Measurements from ENCODE around the gene SGTB.
A peak's percentile ranks its signal among the peaks of the same experiment; 100 is the strongest.
"Not testable (repeated sequence)": the region's sequence is repeated elsewhere in the genome, so short reads cannot be mapped to it uniquely, and the experiment has no call there.

Gene SGTB

DNA sequence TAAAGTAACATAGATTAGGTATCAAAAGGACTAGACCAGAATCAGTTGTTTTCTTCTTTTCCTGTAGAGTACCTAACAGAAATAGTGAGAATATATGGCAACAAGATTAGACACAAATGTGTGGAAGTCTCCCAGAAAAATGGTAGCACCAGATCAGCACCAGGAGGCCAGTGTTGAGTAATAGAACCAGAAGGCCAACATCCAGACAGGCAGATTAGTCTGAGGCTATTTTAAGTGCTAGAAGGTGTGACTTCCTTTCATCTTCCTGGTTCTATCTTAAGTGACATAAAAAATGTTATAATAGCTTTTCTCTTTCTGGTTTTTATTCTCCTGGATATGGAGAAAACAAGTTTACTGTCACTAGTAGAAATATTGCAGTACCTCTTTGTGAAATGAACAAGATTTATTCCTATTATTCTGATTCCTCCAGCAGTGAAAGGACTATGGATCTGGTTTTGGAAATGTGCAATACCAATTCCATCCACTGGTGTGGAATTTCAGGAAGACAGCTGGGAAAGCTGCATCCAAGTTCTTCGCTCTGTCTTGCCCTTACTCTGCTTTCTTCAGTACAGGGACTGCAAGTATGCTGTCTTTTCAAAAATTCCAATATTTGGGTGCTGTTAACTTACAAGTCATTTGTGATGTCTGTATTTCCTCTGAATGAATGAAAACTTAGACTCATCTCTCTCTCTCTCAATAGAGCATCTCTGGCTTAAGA is 57.9 kb downstream of the SGTB start:
- no peak for DNase-seq

DNA sequence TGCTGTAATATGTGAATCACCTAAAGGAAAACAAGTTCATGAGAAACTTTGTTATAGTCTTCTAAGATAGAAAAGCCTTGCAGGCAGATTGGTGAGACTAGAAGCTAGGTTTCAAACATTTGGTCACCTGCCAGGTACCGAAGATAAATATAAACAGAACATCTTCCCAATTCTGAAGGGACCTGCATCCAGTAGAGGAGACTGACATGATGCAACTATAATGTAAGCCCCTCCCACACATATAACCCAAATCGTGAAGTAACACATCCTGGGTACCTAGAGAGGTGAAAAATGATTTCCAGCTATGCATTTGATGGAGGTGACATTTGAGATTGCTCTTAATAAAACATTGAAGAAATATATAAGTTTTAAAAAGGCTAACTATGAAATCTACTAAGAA is 67.2 kb downstream of the SGTB start:
- DNase-seq, result no peak

DNA sequence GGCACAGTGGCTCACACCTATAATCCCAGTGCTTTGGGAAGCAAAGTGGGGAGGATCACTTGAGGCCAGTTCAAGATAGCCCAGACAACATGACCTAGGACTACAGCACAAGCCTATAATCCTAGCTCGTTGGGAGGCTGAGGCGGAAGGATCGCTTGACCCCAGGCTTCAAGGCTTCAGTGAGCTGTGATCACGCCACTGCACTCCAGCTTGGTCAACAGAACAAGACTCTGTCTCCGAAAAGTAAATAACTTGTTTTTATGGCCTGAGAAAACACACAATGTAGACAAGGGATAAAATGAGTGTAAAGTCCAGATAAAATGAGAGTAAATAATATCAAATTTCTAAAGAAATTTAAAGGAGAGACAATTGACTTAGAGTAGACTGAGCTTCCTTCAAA is 70.8 kb downstream of the SGTB start:
- no peak for DNase-seq

DNA sequence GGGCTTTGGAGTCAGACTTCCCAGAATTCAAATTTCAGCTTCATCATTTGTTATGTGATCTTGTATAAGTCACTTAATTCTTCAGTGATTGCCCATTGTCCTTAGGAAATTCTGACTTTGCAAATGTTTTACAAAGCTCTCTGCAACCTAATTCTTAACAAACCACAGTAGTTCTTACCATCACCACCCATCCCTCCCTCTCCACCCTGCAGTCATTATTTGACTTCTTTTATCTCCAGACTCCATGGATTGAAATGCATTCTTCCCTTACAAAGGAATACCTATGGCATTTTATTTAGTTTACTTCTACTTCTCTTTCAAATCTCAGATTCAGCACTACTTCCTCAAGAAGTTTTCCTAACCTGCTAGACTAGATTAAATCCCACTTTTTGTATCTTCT is 74.0 kb downstream of the SGTB start:
- no peak for DNase-seq

DNA sequence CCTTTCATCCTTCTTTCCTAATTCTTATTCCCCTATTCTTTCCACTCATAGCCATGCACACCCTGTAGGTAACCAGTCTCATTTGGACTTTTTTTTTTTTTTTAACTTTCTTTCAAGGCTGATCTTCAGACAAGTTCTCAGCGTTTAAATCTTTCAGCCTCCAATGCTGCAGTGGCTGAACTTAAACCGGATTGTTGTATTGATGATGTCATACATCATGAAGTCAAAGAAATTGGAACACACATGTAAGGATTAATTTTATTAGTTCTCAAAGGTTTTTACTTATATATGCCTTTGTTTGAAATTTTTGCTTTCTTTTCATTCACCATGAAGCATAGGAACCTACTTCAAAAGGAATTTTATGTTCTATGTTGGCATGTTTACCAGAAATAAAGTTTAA is 75.0 kb downstream of the SGTB start:
- DNase-seq, result no peak

DNA sequence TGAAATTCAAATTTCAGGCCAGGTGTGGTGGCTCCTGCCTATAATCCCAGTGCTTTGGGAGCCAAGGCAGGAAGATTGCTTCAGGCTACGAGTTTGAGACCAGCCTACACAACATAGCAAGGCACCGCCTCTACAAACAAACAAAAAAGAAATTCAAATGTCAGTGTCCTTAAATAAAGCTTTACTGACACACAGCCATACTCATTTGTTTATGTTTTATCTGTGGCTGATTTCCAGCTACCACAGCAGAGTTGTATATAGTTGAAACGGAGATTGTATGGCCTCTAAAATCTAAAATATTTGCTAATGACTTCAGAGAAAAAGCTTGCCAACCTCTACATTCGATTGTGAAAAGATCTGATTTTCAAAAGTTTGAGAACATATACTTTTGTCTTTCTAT is 81.7 kb downstream of the SGTB start:
- no peak for DNase-seq

DNA sequence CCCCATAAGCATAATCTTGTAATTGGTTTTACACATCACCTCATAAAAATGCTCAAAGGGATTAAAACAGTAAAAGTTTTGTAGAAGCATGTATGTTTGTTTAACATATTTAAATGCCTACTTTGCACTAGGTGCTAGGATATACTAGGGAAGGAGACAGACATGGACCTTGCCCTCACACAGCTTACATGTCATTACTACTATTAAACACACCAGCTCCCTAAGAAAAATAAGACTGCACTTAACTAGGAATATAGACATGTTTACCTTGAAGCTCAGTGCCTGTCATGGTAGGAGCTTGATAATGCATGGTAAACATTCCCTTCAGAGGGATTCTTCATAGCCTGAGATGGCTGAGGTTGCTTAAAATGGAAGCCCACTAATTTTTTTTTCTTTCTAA is 90.9 kb downstream of the SGTB start:
- DNase-seq, result no peak

DNA sequence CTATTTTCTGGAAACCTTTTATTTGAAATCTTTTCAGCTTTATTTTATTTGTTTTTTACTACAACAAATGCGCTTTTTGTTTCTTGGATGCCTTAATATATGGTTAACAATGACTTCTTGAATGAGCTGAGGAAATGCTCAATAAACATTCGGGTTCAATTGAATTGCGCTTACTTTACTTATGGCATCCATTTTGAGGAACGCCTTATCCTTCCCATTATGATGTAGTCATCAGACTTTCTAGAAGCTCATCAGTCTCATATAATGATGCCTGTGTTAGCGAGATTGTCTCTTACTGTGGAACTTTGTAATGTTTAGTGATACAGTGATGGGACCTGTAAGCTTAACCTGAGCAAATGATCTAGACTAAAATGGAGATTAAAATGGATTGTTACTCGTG is 96.2 kb downstream of the SGTB start:
- no peak for DNase-seq

DNA sequence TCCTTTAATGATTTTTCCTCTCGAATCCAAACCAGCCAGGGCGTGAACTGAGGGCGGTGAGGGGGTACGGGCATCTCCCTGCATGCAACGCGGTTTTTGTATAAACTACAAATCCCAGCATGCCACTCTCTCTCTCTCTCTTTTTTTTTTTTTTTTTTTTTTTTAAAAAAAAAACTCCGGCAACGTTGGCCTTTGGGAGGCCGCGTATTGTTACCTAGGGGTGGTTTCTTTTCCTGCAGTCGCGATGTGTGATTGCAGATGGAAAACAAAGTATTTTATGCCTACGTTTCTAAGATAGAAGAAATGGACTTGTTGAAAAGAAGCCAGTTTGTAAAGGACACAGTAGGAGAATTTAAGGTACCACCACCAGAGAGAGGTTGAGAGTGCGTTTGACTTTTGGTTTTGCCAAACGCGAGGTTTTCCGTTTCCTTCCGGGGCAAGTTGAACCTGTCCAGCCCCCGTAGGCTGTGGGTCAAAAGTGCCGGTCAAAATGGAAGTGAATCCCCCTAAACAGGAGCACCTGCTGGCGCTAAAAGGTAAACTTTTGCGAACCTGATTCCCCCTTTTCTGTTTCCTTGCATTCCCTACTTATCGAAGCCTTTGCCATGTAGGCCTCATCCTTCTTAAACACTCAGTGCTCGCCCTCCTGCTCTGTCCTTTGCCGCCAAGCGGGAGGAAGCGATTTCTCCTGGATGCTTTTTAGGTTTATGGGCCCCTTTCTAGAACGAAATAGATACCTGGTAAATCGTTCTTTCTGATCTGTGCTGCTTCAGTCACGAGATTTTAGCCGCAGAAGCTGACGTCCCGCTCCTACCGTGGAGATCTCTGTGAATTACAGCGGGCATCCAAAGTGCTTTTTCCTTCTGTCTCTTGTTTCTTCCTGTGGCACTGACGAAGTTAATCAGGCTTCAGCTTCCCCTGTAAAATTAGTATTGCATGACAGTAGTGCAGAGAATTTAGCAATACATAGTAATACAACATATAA is 97.0 kb downstream of the SGTB start, which contains the start of the genes SHLD3 and TRAPPC13:
SHLD3 (plus strand) TSS at position 457 of the 985 bp plus-strand sequence. CDS start 4,561 bp downstream, outside the sequence.
TRAPPC13 (plus strand) TSS at position 457 of the 985 bp plus-strand sequence; CDS start at position 491, 34 bp downstream.
- DNase-seq, result peak; percentile 80

DNA sequence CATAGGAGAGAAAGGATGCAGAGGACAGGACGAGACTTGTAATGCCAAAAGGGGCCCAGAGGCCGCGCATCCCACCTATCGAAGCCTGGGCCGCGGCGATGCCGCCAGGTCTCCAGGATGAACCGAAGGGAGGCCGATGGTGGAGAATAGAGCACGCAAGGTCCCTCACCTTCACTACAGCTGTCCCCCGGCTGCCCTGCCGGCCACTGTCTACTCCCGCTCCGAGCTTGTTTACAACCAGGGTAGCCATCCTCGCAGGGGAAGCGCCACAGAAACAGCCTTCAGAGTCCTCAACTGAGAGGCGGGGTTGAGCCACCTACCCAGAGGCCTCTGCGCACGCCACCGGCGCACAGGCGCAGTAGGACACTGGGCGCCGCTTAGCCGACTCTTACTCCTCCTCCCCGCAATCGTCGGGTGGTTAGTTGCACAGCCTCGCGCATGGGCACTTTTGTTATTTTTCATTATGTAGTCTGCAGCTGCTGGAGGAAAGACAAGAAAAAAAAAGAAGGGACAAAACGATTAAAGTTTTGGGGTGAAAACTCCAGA is 97.8 kb downstream of the SGTB start, which contains the start of gene TRIM23:
TRIM23 (minus strand) TSS at position 309 of the 546 bp plus-strand sequence; CDS start at position 250, 59 bp downstream.
- DNase-seq, result peak; percentile 84

DNA sequence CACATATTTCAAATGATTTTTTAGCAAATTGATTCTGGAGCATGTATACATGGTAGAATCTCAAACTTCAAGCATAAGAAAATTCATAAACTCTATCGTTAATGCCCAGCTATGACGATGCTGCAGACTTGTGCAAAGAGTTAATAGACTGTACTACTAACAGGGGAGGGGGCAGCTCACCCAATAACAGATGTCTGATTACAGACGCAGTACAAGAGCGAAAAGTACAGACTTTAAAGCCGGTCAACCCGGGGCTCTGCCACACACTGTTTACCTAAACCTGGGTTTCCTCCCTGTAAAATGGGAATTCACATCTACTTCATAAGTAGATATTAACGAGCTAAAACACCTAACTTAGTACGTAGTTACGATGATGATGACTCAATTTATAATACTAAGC is 98.4 kb downstream of the SGTB start:
- DNase-seq, result no peak

DNA sequence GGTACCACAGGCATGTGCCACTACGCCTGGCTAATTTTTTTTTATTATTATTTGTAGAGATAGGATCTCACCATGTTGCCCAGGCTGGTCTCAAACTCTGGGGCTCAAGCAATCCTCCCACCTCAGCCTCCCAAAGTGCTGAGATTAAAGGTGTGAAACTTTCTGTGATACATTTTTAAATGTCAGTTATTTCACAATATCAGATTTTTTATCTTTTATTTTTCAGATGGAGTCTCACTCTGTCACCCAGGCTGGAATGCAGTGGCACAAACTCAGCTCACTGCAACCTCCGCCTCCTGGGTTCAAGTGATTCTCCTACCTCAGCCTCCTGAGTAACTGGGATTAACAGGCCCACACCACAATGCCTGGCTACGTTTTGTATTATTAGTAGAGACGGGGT is 99.9 kb downstream of the SGTB start:
- not testable (repeated sequence) for DNase-seq

DNA sequence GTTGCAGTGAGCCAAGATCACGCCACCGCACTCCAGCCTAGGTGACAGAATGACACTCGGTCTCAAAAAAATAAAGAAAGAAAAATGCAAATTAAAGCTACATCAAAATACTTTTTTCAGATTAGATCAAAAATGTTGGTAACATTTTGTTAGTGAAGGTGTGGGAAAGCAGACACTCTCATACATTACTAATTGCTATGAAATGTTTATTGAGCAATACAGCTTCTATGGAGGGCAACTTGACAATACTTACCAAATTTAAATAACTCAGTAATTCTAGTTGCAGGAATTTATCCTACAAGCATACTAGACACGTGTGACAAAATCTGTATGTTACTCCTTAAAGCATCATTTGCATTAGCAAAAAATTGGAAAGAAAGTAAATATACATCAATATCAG is 101.9 kb downstream of the SGTB start:
- DNase-seq, result no peak

All from effector CD8-positive, alpha-beta T cell (primary cell).